CD4-positive, alpha-beta T cell (primary cell): ENCODE results near the gene WEE1. TPM values are rescaled to one million over a fixed set of nuclear protein-coding genes. Genes with fewer than 3 reads are reported as not detected.

Experiments used
- ATAC-seq: fragments of 200-7000 bp; cut with Tn5 transposase; one replicate; pipeline ENCODE4 v1.10.0; 2022; ENCODE audit warnings: mild to moderate bottlenecking; ENCODE audit not compliant: poor library complexity
- CTCF ChIA-PET: fragments of 350-600 bp; sonication (Branson Sonifier 250); formaldehyde crosslinking; loops from one replicate; lab custom pipeline; 2021; ENCODE audit warnings: antibody characterized with exemption, inconsistent platforms; lab: Charles Lee
- POLR2A ChIA-PET: fragments of 350-600 bp; sonication (Branson Sonifier 250); formaldehyde crosslinking; loops from one replicate; lab custom pipeline; 2021; ENCODE audit warnings: antibody characterized with exemption, inconsistent platforms; lab: Charles Lee
- DNase-seq, 14 experiments: peaks; one replicate each; pipeline ENCODE4 v3.0.0-alpha.2; 2013 to 2020; ENCODE audit warnings: mixed read lengths in 2 of 14
- H3K27ac ChIP-seq, 2 donors: one replicate each; pipeline versions ENCODE4 v1.5.1 to v1.7.0; 2013; ENCODE audit warnings: low read length in 2 of 2, low read depth in 1 of 2, mild to moderate bottlenecking in 1 of 2
- H3K27me3 ChIP-seq, 2 experiments: 1 replicate in 1 of 2; 2 replicates in 1 of 2; pipeline versions ENCODE4 v1.6.1 to v1.7.0; 2013; ENCODE audit warnings: low read length in 2 of 2, control low read depth in 1 of 2, mild to moderate bottlenecking in 1 of 2, moderate library complexity in 1 of 2; ENCODE audit not compliant: insufficient read depth in 2 of 2, control insufficient read depth in 1 of 2
- H3K36me3 ChIP-seq: one replicate; pipeline ENCODE4 v1.6.1; 2013; ENCODE audit warnings: low read length, control low read depth; ENCODE audit not compliant: insufficient read depth
- H3K4me1 ChIP-seq: one replicate; pipeline ENCODE4 v1.6.1; 2013; ENCODE audit warnings: low read length, control low read depth; ENCODE audit not compliant: insufficient read depth
- H3K4me3 ChIP-seq: one replicate; pipeline ENCODE4 v1.5.1; 2013; ENCODE audit warnings: mild to moderate bottlenecking, low read length, moderate library complexity
- H3K9me3 ChIP-seq, 2 experiments: 1 replicate in 1 of 2; 2 replicates in 1 of 2; pipeline versions ENCODE4 v1.6.1 to v1.7.0; 2013; ENCODE audit warnings: low read length in 2 of 2, mild to moderate bottlenecking in 2 of 2, control low read depth in 1 of 2, moderate library complexity in 1 of 2; ENCODE audit not compliant: control insufficient read depth in 1 of 2, insufficient read depth in 1 of 2
- H3K27ac Mint-ChIP-seq: one replicate; pipeline ENCODE4 v1.8.0; 2020; ENCODE audit warnings: mixed read lengths
- H3K27me3 Mint-ChIP-seq: one replicate; pipeline ENCODE4 v1.8.0; 2021; ENCODE audit warnings: mixed read lengths
- H3K36me3 Mint-ChIP-seq: one replicate; pipeline ENCODE4 v1.8.0; 2021; ENCODE audit warnings: low read depth, mixed read lengths
- H3K4me1 Mint-ChIP-seq: one replicate; pipeline ENCODE4 v1.8.0; 2021; ENCODE audit warnings: low read depth, mixed read lengths
- H3K4me3 Mint-ChIP-seq: one replicate; pipeline ENCODE4 v1.8.0; 2020; ENCODE audit warnings: mild to moderate bottlenecking, mixed read lengths
- H3K9me3 Mint-ChIP-seq: one replicate; pipeline ENCODE4 v1.8.0; 2020; ENCODE audit warnings: mixed read lengths
- intact Hi-C, 2 experiments: fragments of 100-400 bp; cut with DNase I in 1 of 2; cut with micrococcal nuclease in 1 of 2; formaldehyde crosslinking; loops; one replicate each; pipeline versions ENCODE4 v1.15.1 to v1.9.0; 2023 to 2025; cut with DNase I, micrococcal nuclease
- total RNA-seq, 174 experiments: library from RNA in 2 of 174; stranded (reverse) in 2 of 174; gene quantifications; one replicate each; pipeline ENCODE4 v1.2.3 and lab custom pipeline; 2021 to 2026
- TF ChIP-seq, protein P1 (sequence below): fragments of 200-600 bp; IDR thresholded peaks from one replicate; pipeline ENCODE4 v1.8.0; 2022; ENCODE audit warnings: antibody characterized with exemption, mild to moderate bottlenecking

WEE1 gene
- total RNA-seq, 2 experiments from 2014 or later: 9.3 to 10.7 TPM

DNA sequence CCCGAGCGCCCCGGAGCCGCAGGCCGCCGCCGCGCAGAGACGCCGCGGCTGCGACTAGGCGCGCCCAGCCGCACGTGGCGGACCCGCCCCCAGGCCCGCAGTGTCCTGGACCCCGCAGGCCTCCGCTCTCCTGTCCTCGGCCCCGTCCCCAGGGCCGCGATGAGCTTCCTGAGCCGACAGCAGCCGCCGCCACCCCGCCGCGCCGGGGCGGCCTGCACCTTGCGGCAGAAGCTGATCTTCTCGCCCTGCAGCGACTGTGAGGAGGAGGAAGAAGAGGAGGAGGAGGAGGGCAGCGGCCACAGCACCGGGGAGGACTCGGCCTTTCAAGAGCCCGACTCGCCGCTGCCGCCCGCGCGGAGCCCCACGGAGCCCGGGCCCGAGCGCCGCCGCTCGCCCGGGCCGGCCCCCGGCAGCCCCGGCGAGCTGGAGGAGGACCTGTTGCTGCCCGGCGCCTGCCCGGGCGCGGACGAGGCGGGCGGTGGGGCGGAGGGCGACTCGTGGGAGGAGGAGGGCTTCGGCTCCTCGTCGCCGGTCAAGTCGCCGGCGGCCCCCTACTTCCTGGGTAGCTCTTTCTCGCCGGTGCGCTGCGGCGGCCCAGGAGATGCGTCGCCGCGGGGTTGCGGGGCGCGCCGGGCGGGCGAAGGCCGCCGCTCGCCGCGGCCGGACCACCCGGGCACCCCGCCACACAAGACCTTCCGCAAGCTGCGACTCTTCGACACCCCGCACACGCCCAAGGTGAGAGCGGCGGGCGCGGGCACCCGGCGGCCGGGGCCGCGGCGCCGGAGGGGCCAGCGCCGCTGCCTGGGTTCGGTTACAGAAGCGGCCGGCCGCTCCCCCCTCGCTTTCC, 528 bp downstream of the WEE1 start:
- ATAC-seq (peak; percentile 42), DNase-seq (peak in 3 of 14 experiments; percentile 4 to 14 (median 9))
- Mint-ChIP-seq H3K4me1 (peaks cover 42% of the 10 kb centered on the region), H3K4me3 (peak overlapping the region; percentile 90), H3K9me3 (no peaks in the 10 kb centered on the region), H3K27me3 (peaks cover 15% of the 10 kb centered on the region), H3K27ac (peak overlapping the region; percentile 64), H3K36me3 (no peaks in the 10 kb centered on the region)
- peak overlapping the region; percentile 96 for H3K4me3 ChIP-seq
- TF ChIP-seq, protein P1, sequence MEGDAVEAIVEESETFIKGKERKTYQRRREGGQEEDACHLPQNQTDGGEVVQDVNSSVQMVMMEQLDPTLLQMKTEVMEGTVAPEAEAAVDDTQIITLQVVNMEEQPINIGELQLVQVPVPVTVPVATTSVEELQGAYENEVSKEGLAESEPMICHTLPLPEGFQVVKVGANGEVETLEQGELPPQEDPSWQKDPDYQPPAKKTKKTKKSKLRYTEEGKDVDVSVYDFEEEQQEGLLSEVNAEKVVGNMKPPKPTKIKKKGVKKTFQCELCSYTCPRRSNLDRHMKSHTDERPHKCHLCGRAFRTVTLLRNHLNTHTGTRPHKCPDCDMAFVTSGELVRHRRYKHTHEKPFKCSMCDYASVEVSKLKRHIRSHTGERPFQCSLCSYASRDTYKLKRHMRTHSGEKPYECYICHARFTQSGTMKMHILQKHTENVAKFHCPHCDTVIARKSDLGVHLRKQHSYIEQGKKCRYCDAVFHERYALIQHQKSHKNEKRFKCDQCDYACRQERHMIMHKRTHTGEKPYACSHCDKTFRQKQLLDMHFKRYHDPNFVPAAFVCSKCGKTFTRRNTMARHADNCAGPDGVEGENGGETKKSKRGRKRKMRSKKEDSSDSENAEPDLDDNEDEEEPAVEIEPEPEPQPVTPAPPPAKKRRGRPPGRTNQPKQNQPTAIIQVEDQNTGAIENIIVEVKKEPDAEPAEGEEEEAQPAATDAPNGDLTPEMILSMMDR: no peak
- ChIA-PET POLR2A (interaction anchor here (0.6 to 5.4 kb wide), 14 partner anchors 14 to 731 kb away, joined by 3 to 49 read pairs (median 4); partner anchors contain the start of genes ADM and ZNF143), CTCF (interaction anchor here (0.6 to 4.2 kb wide), 6 partner anchors 7 to 659 kb away, joined by 3 to 31 read pairs (median 3); no protein-coding TSS in a partner anchor)
- H3K27me3 ChIP-seq: no peaks in the 10 kb centered on the region
- H3K9me3 ChIP-seq: peaks cover 0 to 4% of the 10 kb centered on the region in 2 experiments
- H3K36me3 ChIP-seq: no peaks in the 10 kb centered on the region
- intact Hi-C loops: loop anchor here in 1 of 2 experiments (2.0 to 5.0 kb wide), 4 partner anchors 37 to 187 kb away; partner anchors contain the start of gene ZNF143
- peaks cover 33% of the 10 kb centered on the region for H3K4me1 ChIP-seq
- H3K27ac ChIP-seq: no peak overlapping the region

DNA sequence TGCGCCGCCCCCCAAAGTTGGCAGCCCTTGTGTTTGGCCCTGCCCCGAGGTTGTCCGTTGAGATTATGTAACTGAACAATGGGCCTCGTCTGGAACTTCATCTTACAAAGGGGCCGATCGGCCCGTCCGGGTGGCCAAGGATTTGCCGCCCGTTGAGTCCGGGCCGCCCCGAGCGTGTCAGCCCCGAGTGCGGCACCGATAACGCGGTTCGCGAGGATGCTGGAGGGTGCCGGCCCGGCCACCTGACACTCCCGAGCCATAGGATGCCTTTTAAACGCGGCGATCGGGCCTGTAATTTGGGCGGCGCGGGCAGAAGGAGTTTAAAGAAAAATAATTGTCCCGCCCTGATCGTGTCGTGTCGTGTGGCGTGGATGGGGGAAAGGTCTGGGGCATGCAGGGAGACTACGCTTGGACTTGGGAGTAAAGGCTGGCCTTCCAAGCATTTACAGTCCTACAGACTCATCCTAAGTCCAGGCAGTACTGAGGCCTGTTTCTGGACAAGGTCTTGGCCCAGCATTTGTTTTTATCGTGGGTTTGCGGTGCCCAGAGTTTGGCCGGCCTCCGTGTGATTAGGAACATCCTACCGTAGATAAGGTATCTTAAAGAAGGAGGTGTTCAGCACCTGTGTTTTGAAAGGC, 1.3 kb downstream of the WEE1 start:
- intact Hi-C loops: loop anchor here in 1 of 2 experiments (2.0 to 5.0 kb wide), 4 partner anchors 37 to 187 kb away; partner anchors contain the start of gene ZNF143
- no peaks in the 10 kb centered on the region for H3K36me3 Mint-ChIP-seq
- H3K36me3 ChIP-seq: no peaks in the 10 kb centered on the region
- ChIA-PET CTCF (interaction anchor here (1.7 to 4.2 kb wide), 3 partner anchors 39 to 40 kb away, joined by 15 to 44 read pairs (median 31); no protein-coding TSS in a partner anchor), POLR2A (interaction anchor here (0.9 to 5.4 kb wide), 7 partner anchors 26 to 663 kb away, joined by 3 to 49 read pairs (median 7); partner anchors contain the start of gene ZNF143)
- H3K4me1 Mint-ChIP-seq: peaks cover 37% of the 10 kb centered on the region
- no peak overlapping the region for H3K27ac ChIP-seq
- H3K4me1 ChIP-seq: peaks cover 30% of the 10 kb centered on the region
- DNase-seq (peak in 8 of 14 experiments; percentile 2 to 54 (median 30)), ATAC-seq (no peak)
- peak overlapping the region; percentile 96 for H3K4me3 ChIP-seq
- H3K9me3 Mint-ChIP-seq: no peaks in the 10 kb centered on the region
- TF ChIP-seq, protein P1: no peak
- no peaks in the 10 kb centered on the region for H3K27me3 ChIP-seq
- H3K9me3 ChIP-seq: peaks cover 0 to 4% of the 10 kb centered on the region in 2 experiments
- H3K27me3 Mint-ChIP-seq: peaks cover 15% of the 10 kb centered on the region
- H3K4me3 Mint-ChIP-seq: peak overlapping the region; percentile 90
- H3K27ac Mint-ChIP-seq: peak overlapping the region; percentile 64
